ENCODE measurements around the gene POPDC2. TPM values are rescaled to one million over a fixed set of nuclear protein-coding genes. Genes with fewer than 3 reads are reported as not detected.

Gene POPDC2
- total and polyA plus RNA-seq, 10 of the 15 experiments (the other 5 are each of a cell fraction or from before 2014, with no cell fraction given) = 1.8 to 12.7 (median 3.5) TPM

- TF ChIP-seq PAX8 (IDR thresholded peaks at IDR 0.05) (no peak), RELB (IDR thresholded peaks at IDR 0.05; ENCODE audit: low read depth) (peak; percentile 74), ZNF207 (IDR thresholded peaks at IDR 0.05; ENCODE audit: borderline replicate concordance) (no peak), POLR2AphosphoS5 (IDR thresholded peaks at IDR 0.05; ENCODE audit: low read length) (no peak; the same call in 1 of the 2 replicates), ZBED1 (IDR thresholded peaks at IDR 0.05; ENCODE audit: borderline replicate concordance) (0 out of 2 replicates have a peak, but pooled peaks have one; percentile 50), SRF (IDR thresholded peaks at IDR 0.05; ENCODE audit: low read depth in 2 of 2, low read length in 2 of 2) (no peak), POLR2A (IDR thresholded peaks at IDR 0.05; ENCODE audit: low read depth, low read length) (no peak), PKNOX1 (IDR thresholded peaks at IDR 0.05) (peak; percentile 55; the same call in 1 of the 2 replicates), HDGF (IDR thresholded peaks at IDR 0.05) (no peak), BHLHE40 (IDR thresholded peaks at IDR 0.05; ENCODE audit: borderline replicate concordance in 1 of 2, low read depth in 2 of 2, low read length in 1 of 2) (peak; percentile 56 to 63; a peak in 3 of 4 replicates), USF2 (IDR thresholded peaks at IDR 0.05; ENCODE audit: borderline replicate concordance, low read depth, low read length) (no peak), CBX3 (IDR thresholded peaks at IDR 0.05; ENCODE audit: borderline replicate concordance, low read depth) (no peak), NRF1 (conservative IDR thresholded peaks at IDR 0.05; ENCODE audit: low read depth, low read length) (no peak), IRF4 (IDR thresholded peaks at IDR 0.05; ENCODE audit: low read depth, low read length) (0 out of 2 replicates have a peak, but pooled peaks have one; percentile 7), ESRRA (IDR thresholded peaks at IDR 0.05; ENCODE audit: low read length) (no peak), BCL11A (IDR thresholded peaks at IDR 0.05; ENCODE audit: low read depth, low read length) (peak; percentile 2; the same call in 1 of the 2 replicates)
Observed at GRCh38 chr3:119637679-119638477, 22.5 kb downstream of the POPDC2 start (continued).
